Esophagus squamous epithelium (tissue), 5 donors: ENCODE results near the gene HIPK4. TPM values are rescaled to one million over a fixed set of nuclear protein-coding genes. Genes with fewer than 3 reads are reported as not detected.

Experiments used
- DNase-seq: peaks from one replicate; lab custom pipeline; 2025; lab: John Stamatoyannopoulos, UW
- H3K27ac ChIP-seq, 4 donors: fragments of 200-600 bp; sonication (generic); one replicate each; pipeline ENCODE4 v1.5.1; 2016 to 2019; ENCODE audit warnings: mild to moderate bottlenecking in 1 of 4
- H3K27me3 ChIP-seq, 4 donors: fragments of 200-600 bp; sonication (generic); 1 replicate in 3 of 4; 2 replicates in 1 of 4; pipeline versions ENCODE4 v1.5.1 to v1.6.0; 2017 to 2021; ENCODE audit warnings: antibody characterized with exemption in 1 of 4
- H3K36me3 ChIP-seq, 3 donors: fragments of 200-600 bp; sonication (generic); one replicate each; pipeline ENCODE4 v1.5.1; 2016 to 2019
- H3K4me1 ChIP-seq, 3 donors: fragments of 200-600 bp; sonication (generic); one replicate each; pipeline ENCODE4 v1.5.1; 2017 to 2019
- H3K4me3 ChIP-seq, 4 donors: fragments of 200-600 bp; sonication (generic); 1 replicate in 3 of 4; 2 replicates in 1 of 4; pipeline ENCODE4 v1.5.1; 2016 to 2019; ENCODE audit warnings: mild to moderate bottlenecking in 2 of 4, moderate library complexity in 1 of 4
- H3K9me3 ChIP-seq, 3 donors: fragments of 200-600 bp; sonication (generic); one replicate each; pipeline ENCODE4 v1.5.1; 2016 to 2019
- CTCF ChIP-seq, 6 experiments: fragments of 450-650 bp in 4 of 6; fragments of 200-600 bp in 2 of 6; sonication (generic) in 2 of 6; IDR thresholded peaks; one replicate each; pipeline ENCODE4 v1.5.1; 2016 to 2019; ENCODE audit warnings: antibody characterized with exemption in 6 of 6, mild to moderate bottlenecking in 4 of 6, moderate library complexity in 4 of 6
- POLR2A ChIP-seq, 4 donors: fragments of 450-650 bp; IDR thresholded peaks; one replicate each; pipeline ENCODE4 v1.6.1; 2017; ENCODE audit warnings: antibody characterized with exemption in 4 of 4, mild to moderate bottlenecking in 4 of 4, moderate library complexity in 3 of 4
- WGBS, 2 donors: methylation state at CpG; one replicate each; pipeline ENCODE4 v1.1.5; 2018; 5-methylcytosine and 5-hydroxymethylcytosine counted together
- intact Hi-C: fragments of 100-400 bp; cut with DNase I; formaldehyde crosslinking; loops from one replicate; pipeline ENCODE4 v1.15.0; 2022
- total RNA-seq, 4 donors: library from RNA; depleted of rRNA; stranded (reverse); fragments of >200 nt; gene quantifications; one replicate each; pipeline ENCODE4 v1.1.0, GENCODE V29; 2016
- donor health status: DM: yes; HTN: yes; CAD: no.

HIPK4 gene
- total RNA-seq, 4 donors from 2014 or later: 0.19 TPM; not detected in 3

- peaks cover 7 to 16% (median 7%) of the 10 kb centered on the region in 3 donors for H3K4me1 ChIP-seq
- no peak for DNase-seq
- H3K27ac ChIP-seq: no peak overlapping the region
- H3K4me3 ChIP-seq: no peak overlapping the region
- H3K36me3 ChIP-seq: no peaks in the 10 kb centered on the region
- H3K9me3 ChIP-seq: no peaks in the 10 kb centered on the region
- TF ChIP-seq POLR2A (IDR thresholded peaks at IDR 0.05) (no peak), CTCF (IDR thresholded peaks at IDR 0.05) (no peak)
- no peaks in the 10 kb centered on the region for H3K27me3 ChIP-seq
- 83% methylated on average over 3 of the region's 3 CpGs; no CpG with 5 or more reads in 1 of the 2 donors for WGBS, 2 donors
- intact Hi-C loops: no loop called here
Measured at GRCh38 chr19:40388481-40388880, 1.5 kb downstream of the HIPK4 start.

GRCh38 chr19:40387155-40387554 is 2.8 kb downstream of the HIPK4 start:
- Histone ChIP-seq H3K9me3 (no peaks in the 10 kb centered on the region), H3K4me1 (peaks cover 0 to 3% (median 0%) of the 10 kb centered on the region in 3 donors), H3K27ac (no peak overlapping the region), H3K4me3 (no peak overlapping the region), H3K36me3 (no peaks in the 10 kb centered on the region), H3K27me3 (no peaks in the 10 kb centered on the region)
- intact Hi-C loops: no loop called here
- 87 to 91% methylated on average over 9 to 10 of the region's 10 CpGs for WGBS, 2 donors
- no peak for DNase-seq
- TF ChIP-seq POLR2A (IDR thresholded peaks at IDR 0.05) (no peak), CTCF (IDR thresholded peaks at IDR 0.05) (no peak)

GRCh38 chr19:40383668-40384248 is 6.2 kb downstream of the HIPK4 start:
- Histone ChIP-seq H3K27ac (no peak overlapping the region), H3K27me3 (no peaks in the 10 kb centered on the region), H3K9me3 (no peaks in the 10 kb centered on the region), H3K36me3 (peaks cover 0 to 25% (median 6%) of the 10 kb centered on the region in 3 donors), H3K4me1 (no peaks in the 10 kb centered on the region), H3K4me3 (no peak overlapping the region)
- no peak for DNase-seq
- intact Hi-C loops: no loop called here
- WGBS, 2 donors: 75 to 83% methylated on average over 4 to 10 of the region's 28 CpGs
- no peak for TF ChIP-seq CTCF (IDR thresholded peaks at IDR 0.05)
- no peak for TF ChIP-seq POLR2A (IDR thresholded peaks at IDR 0.05)

- TF ChIP-seq CTCF (IDR thresholded peaks at IDR 0.05) (no peak), POLR2A (IDR thresholded peaks at IDR 0.05) (no peak)
- no peaks in the 10 kb centered on the region for H3K27me3 ChIP-seq
- no peak overlapping the region for H3K27ac ChIP-seq
- no peaks in the 10 kb centered on the region for H3K4me1 ChIP-seq
- no peaks in the 10 kb centered on the region for H3K9me3 ChIP-seq
- DNase-seq: no peak
- H3K36me3 ChIP-seq: peaks cover 0 to 50% (median 16%) of the 10 kb centered on the region in 3 donors
- H3K4me3 ChIP-seq: no peak overlapping the region
- WGBS, 2 donors: 71 to 83% methylated on average over 1 to 3 of the region's 3 CpGs
- intact Hi-C loops: no loop called here
Measured at GRCh38 chr19:40381321-40381720, 8.7 kb downstream of the HIPK4 start.

GRCh38 chr19:40380199-40381037 is 9.6 kb downstream of the HIPK4 start:
- Histone ChIP-seq H3K36me3 (peaks cover 0 to 59% (median 16%) of the 10 kb centered on the region in 3 donors), H3K27ac (no peak overlapping the region), H3K4me3 (no peak overlapping the region), H3K4me1 (no peaks in the 10 kb centered on the region), H3K27me3 (no peaks in the 10 kb centered on the region), H3K9me3 (no peaks in the 10 kb centered on the region)
- WGBS, 2 donors: 60 to 81% methylated on average over 1 to 6 of the region's 37 CpGs
- intact Hi-C loops: no loop called here
- DNase-seq: no peak
- TF ChIP-seq CTCF (IDR thresholded peaks at IDR 0.05): no peak
- TF ChIP-seq POLR2A (IDR thresholded peaks at IDR 0.05): no peak
